Endothelial cell of hepatic sinusoid (primary cell): ENCODE measurements around the gene CARD10.

Experiments
- in situ Hi-C: cut with HindIII; loops from 2 replicates; pipeline ENCODE4 v1.10.0; 2017; ENCODE audit warnings: low sequenced_read_pairs

The CARD10 gene

DNA sequence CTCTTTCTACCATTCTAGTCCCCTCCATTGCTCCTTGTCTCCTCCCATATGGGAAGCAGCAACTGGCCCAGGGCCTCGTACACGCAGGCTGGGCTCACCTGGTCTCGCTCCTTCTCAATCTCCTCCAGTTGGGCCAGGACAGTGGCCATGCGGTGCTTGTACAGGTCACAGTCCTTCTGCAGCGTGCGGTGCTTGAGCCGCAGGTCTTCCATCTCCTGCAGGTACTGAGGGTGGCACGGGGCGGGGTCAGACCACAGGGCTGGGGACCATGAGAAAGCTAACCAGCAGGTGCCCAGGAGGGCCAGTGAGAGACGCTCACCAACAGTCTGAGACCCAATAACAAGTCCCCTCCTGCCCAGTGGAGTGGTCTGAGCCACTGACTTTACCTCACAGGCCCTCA, 11.5 kb downstream of the CARD10 start:
- in situ Hi-C loops, result loop anchor here (5.0 to 10.0 kb wide), 2 partner anchors 185 to 323 kb away; partner anchors contain the start of gene C1QTNF6

DNA sequence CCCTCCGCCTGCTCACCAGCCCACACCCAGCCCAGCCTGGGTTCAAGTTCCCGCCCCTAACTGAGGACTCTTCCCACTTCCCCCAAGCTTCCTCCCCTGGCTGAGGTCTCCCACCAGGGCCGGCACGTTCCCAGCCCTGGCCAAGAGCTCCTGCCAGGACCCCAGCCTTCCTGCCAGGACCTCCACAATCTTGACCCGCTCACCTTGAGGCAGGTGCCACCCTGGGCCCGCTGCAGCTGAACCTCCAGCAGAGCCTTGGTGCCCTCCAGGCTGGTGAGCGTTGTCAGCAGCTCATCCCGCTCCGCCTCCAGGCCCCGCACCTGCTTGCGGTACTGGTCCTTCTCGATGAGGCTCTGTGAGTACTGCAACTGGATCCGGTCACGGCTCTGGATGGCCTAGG, 13.2 kb downstream of the CARD10 start:
- in situ Hi-C loops, result loop anchor here (5.0 to 10.0 kb wide), 2 partner anchors 184 to 321 kb away; partner anchors contain the start of gene C1QTNF6

DNA sequence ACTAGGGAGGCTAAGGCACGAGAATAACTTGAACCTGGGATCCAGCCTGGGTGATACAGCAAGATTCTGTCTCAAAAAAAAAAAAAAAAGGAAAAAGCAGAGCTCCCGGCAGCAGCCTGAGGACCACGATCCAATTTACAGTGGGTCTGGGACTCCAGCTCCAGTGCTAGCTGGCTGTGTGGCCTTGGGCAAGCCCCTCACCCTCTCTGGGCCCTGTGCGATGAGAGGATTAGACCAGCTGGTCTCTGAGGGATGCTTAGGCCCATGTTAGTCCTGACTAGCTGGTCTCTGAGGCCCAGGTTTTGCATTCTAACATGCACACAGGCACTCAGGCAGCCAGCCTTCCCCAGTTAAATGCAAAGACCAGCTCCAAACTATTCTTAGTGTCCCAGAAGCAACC, 13.7 kb downstream of the CARD10 start:
- in situ Hi-C loops, result loop anchor here (5.0 to 10.0 kb wide), 2 partner anchors 183 to 321 kb away; partner anchors contain the start of gene C1QTNF6

DNA sequence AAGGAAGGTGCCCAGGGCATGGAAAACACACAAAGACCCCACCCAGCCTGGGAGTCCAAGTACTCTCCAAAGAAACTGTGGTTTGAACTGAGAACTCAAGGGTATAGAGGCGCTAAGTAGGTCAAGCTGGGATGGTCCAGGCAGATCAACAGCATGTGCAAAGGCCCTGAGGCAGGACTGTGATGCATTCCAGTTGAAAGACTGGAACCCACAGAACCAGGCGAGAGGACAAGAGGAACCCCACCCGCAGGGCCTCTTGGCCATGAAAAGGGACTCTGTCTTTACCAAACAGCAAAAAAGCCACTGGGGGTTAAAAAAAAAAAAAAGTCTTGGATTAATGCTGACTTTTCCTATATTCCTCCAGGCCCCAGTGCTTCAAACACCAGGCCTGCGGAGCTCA, 14.3 kb downstream of the CARD10 start:
- in situ Hi-C loops, result loop anchor here (5.0 to 10.0 kb wide), 2 partner anchors 183 to 320 kb away; partner anchors contain the start of gene C1QTNF6

DNA sequence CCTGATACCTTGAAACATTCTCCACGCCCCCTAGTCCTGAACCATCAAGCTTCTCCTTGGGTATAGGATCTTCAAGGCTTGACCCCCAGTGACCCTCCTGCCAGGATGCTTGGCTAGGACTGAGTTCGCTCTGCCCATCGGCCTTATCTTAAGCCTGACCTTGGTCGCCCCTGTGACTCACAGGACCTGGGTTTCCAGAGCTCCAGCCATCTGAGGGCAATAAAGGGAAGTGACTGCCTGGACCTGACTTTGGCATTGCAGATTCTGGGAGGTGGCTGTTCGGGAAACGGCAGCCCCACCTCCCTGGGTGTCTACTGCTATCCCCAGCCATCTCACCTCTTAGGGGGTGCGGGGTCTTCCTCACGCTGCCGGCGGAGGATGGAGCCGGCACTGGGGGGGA, 15.4 kb downstream of the CARD10 start:
- in situ Hi-C loops, result loop anchor here (10.0 kb wide), 1 partner anchor 319 kb away; the partner anchor contains the start of gene C1QTNF6

DNA sequence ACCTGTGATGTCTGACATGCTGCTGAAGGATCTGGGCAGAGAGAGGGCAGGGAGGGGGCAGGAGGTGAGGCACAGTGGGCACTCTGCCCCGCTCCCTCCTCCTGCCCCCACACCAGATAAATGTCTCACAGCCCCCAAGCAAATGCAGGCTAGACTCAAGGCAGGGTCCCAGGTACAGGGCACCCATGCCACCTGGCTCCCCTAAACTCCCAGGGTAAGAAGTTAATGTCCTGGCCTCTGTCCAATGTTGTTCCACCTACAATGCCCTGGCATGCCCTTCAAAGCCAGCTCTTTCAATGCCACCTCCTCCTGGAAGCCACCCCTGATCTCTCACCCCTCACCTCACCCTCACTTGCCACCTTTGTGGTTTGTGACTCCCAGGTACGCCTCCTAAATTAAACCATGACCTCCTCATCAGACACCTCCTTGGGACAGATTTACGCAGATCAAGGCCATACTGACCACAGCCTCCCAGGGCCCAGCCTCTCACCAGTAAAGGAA, 16.0 kb downstream of the CARD10 start:
- in situ Hi-C loops, result loop anchor here (10.0 kb wide), 1 partner anchor 318 kb away; the partner anchor contains the start of gene C1QTNF6

DNA sequence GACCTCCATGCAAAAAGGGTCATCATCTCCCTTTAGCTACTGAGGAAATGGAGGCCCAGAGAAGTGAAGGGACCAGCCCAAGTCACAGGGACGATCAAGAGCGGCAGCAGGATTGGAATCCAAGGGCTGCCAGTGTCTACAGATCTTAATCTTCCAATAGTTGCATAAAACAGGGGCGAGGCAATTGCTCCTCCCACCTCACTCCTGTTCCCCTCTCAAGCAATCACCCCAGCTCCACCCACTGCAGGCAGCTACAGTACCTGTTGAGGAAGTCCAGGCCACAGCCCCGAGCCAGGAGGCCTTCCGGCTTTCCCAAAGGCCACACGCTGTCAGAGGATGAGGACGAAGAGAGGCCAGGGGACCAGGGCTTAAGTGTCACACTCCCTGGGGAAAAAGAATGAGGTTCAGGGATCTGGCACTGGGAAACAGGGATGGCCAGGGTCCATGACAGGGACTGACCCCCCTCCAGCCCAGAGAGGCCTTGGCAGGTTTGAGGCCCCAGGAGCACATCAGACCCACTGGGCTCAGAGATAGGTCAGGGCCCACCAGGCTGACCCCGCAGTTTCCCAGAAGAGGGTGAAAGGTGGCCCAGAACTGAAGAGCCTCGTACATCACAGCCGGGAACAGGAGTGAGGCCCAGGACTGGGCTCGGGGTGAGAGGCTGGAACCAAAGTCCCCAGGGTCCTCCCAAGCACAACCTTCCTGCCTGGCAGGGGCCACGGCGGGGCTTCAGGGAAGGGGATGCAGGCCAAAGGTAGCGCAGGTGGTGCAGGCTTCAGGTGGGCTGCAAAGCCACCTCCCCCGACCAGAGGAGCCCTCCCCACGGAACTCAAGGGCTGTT, 16.7 kb downstream of the CARD10 start:
- in situ Hi-C loops, result loop anchor here (10.0 kb wide), 1 partner anchor 318 kb away; the partner anchor contains the start of gene C1QTNF6

DNA sequence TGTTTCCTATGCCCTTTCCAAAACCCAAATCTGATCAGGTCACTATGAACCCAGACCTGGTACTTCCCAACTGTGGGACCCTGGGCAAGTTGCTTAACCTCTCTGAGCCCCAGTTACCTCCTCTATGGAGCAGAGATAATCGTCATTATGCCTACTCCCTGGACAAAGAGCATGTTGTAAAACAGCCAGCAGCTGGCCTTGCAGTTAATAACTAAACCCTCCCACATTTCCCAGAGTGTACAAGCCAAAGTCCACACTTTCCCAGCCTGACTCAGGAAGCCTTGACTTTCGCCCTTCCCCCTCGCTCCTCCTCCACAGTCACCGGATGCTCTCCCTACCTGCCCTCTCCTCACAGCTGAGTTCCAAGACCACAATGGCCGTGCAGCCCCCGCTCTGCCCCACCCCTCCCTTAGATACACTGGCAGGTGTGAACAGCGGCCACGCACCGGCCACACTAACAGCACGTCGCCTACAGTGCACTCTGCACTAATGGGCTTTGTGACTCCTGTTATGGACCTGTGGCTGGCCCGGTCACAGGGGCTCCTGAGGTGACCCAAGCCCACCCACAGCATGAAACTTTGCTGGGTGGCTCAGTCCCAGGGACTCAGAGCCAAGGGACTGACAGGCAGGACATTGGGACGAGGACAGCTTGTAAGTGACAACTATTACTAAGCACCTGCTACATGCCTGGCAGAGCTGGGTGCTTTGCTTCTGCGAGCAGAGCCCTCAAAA, 17.4 kb downstream of the CARD10 start:
- in situ Hi-C loops, result loop anchor here (10.0 kb wide), 1 partner anchor 317 kb away; the partner anchor contains the start of gene C1QTNF6

DNA sequence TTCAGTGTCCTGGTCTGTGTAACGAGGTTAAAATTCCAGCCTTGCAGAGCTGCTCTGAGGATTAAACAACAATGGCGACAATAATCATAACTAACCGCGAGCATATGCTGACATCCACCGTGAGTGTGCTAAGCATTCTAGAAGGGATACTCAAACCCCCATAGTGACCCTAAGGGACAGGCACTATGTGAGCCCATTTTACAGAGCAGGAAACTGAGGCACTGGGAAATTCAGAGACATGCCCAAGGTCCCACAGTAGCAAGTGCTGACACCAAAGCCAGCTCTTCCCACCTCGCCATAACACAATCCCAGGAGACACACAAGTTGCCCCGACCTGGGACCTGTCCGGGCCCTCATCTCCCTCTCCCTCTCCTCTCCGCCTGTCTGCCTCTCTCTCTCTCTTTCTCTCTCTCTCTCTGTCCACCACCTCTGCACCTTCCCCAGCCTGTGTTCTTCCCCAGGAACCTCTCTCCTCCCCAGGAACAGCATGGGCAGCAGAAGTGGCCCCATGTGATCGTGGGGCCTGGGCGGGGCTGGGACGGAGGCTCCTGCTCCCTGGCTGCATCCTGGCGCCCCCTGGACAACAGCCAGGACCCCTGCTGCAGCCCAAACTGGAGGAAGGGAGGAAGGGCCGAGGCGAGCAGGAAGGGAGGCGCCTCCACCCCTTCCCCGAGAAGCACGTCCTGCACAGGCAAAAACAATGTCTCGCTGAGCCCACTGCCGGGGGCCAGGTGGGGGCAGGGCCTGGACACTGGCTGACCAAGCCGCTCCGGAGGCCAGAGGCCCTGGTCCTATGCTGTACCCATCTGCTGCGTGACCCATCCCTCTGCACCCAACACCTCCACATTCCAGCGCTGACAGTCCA, 18.2 kb downstream of the CARD10 start:
- in situ Hi-C loops, result loop anchor here (10.0 kb wide), 1 partner anchor 316 kb away; the partner anchor contains the start of gene C1QTNF6

DNA sequence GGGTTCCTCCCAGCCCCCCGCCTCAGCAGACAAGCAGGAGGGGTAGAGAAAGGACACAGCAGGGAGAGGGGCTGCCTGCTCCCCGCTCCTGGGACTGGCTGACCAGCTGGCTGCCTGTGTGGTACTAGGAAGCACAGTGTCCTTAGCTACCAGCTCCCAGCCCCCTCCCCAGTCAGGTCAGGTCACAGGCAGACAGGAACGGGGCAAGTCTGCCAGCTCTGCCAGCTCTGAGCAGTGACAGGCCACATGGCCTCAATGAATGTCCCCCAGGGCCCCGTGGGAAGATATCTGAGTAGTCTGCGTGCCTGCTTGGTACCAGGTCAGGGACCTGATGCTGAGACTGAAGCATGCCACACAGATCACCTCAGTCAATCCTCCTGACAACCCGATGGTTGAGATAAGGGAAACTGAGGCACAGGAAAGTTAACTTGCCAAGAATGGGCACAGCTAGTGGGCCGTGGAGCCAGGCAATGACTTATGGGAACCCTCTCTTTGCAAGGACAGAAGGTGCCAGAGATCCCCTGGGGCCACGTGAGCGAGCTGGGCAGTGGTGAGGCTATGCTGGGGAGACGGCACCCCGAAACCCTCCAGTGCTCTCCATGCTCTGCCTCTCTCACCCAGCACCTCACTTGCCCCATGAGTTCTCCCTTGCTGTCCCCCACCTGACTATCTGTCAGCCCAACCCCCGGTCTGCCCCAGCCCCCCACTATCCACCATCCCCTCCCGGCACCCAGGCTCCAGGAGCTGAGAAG, 19.2 kb downstream of the CARD10 start:
- in situ Hi-C loops, result loop anchor here (10.0 kb wide), 1 partner anchor 315 kb away; the partner anchor contains the start of gene C1QTNF6

DNA sequence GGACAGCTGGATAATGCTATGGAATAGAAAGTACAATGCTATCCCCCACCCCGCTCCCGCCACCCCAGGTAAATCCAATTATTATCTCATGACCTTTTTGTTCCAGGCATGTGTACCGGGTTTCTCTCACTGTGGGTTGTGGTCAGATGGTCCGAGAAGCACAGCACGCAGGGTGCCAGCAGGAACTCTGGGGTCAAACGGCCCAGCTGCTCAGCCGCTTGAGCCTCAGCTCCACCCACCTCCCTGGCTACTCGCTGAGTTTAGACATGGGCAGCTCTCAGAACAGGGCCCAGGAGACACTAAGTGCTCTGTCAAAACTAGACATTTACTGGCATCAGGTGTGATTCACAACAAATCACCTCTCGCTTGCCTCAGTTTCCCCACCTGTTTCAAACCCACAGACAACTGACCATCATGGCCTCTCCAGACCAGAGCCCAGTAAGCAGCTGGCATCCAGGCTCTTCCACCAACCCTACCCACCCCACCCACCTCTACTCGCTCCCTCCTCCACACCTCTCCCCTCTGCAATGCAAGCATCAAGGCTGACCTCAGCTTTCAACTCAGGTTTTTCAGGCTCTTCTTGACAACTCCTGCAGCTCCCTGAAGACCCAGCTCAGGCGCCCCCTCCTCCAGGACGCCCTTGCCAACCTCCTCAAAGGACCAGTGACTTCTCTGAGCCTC, 20.0 kb downstream of the CARD10 start:
- in situ Hi-C loops, result no loop called here

DNA sequence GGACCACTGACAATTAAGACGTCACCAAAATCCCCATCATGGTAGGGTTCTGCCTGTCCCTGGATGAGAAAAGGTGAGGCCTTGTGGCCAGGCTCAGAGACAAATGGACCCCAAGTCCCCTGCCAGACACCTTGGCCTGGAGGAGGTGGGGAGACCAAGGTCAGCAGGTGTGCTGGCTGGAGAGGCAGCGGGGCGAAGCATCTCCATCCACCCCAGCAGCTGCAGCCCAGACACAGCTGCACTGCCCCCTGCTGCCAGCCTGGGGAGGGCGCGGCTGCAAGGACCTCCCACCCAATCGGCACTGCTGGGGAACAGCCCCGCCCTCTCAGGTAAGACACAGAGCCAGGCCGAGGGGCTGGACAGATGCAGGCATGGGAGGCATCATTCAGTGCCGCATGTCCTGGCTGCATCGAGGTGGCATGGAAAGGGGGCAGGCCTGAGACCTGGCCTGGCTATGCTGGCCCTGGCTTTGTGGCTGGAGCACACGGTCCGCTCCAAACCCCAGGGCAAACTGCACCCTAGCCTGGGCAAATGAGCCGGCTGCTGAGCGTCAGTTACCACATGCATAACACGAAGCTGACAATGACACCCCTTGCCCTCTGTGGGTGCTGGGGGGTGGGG, 20.8 kb downstream of the CARD10 start:
- in situ Hi-C loops, result no loop called here

DNA sequence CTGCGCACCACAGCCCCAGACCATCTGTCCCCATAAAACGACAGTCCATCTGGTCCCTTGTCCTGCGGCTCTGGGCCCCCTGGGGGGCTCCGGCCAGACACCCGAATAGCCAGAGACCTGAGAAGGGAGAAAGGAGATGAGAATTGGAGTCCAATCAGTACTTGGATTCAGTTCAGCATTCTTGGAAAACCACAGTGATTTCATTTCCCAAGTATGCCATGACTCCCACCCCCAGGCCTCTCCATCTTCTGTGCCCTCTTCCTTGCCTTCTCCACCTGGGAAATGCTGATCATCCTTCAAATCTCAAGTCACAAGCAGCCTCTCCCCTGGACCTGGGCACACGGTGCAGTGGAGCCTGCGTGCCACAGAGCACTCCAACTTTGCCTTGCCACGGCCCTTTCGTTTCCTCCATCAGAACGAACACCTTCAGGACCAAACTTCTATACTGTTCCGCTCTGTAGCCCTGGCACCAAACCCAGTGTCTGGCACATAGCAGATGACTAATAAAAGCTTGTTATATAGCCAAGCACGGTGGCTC, 22.1 kb downstream of the CARD10 start:
- in situ Hi-C loops, result no loop called here

DNA sequence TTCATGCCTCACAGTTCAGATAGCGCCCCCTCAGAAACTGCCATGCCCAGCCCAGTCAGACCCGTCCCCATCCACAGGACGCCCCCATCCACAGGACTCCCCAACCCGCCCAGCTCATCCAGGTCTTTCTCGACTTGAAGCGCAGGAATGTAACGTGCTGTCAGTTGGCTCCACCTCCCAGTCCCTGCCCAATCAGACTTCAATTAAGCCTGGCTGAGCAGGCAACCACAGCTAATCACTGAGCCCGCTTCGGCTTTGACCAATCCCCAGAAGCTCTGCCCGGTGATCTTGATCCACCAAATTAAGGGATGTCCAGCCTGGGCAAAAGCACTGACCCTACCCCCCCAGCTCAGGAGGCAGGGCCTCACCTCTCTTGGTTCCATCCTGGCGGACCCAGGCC, 22.6 kb downstream of the CARD10 start:
- in situ Hi-C loops, result no loop called here

DNA sequence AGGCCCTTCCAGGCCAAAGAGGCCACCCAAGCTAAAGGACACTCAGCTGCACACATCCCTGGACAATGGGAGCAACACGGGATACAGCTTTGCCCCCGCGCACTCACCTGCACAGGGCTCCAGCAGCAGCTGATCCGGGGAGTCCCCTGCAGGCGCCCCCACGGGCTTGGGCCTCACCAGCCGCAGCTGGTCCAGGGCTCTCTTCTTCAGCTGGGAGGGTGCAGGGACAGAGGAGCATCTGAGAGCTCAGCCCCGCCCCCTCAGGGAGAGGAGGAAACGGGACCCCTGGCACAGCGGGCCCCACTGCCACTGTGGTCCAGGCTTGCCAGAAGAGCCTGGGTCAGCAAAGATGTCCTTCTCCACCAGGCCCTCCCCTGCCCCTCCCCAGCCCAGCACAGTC, 25.2 kb downstream of the CARD10 start:
- in situ Hi-C loops, result no loop called here

DNA sequence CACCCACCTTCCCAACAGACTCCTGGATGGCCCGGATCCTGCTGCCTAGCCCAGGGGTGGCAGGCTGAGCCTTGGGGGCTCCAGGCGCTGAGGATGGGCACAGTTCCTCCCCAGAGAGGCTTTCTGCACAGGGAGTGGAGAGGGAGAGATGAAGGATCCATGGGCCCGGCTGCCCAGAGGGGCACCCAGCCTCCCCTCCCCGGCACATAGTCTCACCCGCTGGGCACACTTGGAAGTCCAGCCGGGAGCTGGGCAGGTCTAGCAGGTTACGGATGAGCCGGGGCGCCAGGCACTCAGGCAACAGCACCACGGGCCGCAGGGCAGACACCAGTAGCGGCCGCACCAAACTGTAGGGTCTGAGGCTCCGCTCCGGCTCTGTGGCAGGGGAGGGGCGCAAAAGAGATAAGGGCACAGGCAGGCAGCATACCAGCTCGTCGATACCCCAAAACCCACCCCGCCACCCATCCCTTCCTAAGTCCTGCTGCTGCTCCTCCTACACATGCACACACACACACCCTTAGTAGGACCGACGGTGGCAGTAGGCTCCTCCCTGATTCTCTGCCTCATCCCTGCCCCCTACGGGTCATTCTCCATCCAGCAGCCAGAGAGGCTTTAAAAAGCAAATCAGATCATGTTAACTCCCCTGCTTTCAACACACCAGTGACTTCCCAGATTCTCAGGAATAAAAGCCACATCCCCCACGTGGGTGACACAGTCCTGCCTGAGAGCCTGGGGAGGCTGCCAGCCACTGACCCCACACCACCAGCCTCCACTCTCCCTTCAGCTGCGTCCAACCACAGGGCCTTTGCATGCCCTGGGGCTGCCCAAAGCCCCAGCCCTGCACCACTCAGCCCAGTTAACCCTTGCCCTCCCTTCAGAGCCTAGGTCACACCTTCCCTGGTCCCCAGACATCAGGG, 26.5 kb downstream of the CARD10 start:
- in situ Hi-C loops, result no loop called here
